Activated CD8-positive, alpha-beta memory T cell treated with anti-CD3 and anti-CD28 coated beads for 48 hours (primary cell): ENCODE data around the gene ZNF346.

ENCODE experiments used
- DNase-seq, 3 experiments: peaks; one replicate each; pipeline ENCODE4 v3.0.0-alpha.2; 2020; ENCODE audit warnings: low read depth in 2 of 3, low spot score in 2 of 3

ZNF346 gene

GRCh38 chr5:177116631-177117373 is 94.3 kb downstream of the ZNF346 start:
- peak; percentile 59 to 78 (median 72) for DNase-seq

GRCh38 chr5:177117441-177118045 is 95.0 kb downstream of the ZNF346 start:
- no peak for DNase-seq

GRCh38 chr5:177122566-177122965 is 100.1 kb downstream of the ZNF346 start:
- DNase-seq, result no peak

GRCh38 chr5:177123789-177124485 is 101.4 kb downstream of the ZNF346 start:
- no peak for DNase-seq

GRCh38 chr5:177124486-177124991 is 102.0 kb downstream of the ZNF346 start:
- DNase-seq, result no peak

GRCh38 chr5:177126771-177127170 is 104.3 kb downstream of the ZNF346 start:
- no peak for DNase-seq

- no peak for DNase-seq
Observed at GRCh38 chr5:177128551-177128981, 106.1 kb downstream of the ZNF346 start.

GRCh38 chr5:177130211-177131018 is 107.9 kb downstream of the ZNF346 start:
- DNase-seq, result no peak
